Activated CD4-positive, alpha-beta T cell treated with anti-CD3 and anti-CD28 coated beads for 1 hour (primary cell): ENCODE measurements around the gene TMEM116.

Experiments used
- DNase-seq: peaks from one replicate; pipeline ENCODE4 v3.0.0-alpha.2; 2020

Gene TMEM116

DNA sequence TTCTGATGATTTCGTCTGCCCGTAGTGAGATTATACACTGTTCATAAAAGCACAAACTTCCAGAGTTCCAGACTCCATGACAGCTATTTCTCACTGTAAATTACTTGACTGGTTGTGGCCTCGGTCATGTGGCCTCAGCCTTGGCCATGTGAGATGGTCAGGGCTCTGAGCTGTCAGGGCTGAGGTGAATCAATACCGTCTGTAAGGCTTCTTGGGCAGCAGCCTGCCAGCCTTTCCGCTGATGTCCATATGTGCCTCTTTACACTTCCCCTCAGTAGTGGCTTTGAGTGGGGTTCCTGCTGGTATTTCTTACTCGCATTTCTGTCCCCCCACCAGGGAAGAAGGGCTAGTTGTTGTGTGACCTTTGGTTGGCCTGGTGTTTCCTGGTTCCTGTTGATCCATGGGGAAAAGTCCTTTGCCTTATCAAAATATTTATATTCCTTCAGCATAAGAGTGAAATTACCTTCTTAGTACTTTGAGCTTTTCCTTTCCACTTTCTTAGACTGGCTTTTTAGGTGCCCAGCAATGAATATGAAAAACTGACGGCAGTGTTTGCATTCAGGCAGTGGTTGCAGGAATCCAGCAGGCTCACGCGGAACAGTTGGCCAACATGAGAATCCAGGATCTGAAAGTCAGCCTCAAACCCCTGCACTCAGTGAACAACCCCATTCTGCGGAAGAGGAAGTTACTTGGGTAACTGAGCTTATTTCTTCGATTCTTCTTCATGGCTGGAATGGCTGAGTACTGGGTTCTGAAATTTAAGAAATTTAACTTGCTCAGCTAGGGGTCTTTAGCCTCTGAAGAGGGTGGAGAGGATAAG, 124.8 kb downstream of the TMEM116 start:
- DNase-seq = no peak

DNA sequence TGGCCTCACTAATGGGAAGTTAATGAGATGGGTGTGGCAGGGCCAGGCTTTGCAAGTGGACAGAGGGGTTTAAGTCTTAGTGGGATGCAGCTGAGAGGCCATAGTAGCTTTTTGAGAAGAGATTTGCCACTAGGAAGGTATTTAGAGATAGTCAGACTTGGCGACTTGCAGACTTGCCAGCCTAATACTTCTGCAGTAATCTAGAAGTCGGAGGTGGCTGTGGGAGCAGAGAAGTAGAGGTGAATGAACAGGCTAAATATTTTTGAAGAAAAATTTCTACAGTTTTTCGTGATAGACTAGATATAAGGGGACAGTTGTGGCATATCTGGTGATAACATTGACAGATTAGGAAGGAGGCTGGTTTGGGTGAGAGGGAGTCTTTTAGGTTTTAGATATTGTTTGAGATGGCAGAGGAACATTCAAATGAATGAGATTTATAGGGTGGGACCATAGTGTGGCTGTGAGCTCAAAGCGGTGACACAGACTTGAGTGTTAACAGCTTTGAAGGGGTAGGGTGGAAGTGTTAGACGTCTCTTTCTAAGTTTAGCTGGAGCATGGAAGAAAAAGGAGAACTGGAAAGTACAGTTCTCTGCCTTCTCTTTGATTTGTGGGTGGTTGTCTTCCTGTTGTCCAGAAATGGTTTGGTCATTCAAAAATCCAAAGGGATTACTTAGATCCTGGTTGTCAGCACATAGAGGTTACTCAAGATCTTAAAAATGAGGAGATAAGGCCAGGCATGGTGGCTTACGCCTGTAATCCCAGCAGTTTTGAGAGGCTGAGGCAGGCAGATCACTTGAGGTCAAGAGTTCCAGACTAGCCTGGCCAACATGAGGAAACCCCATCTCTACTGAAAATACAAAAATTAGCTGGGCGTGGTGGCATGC, 126.1 kb downstream of the TMEM116 start:
- no peak for DNase-seq

- no peak for DNase-seq
Observed at GRCh38 chr12:111881716-111882115, 131.2 kb downstream of the TMEM116 start.
